HG03460 (cell line): Measurements from ENCODE around the gene LRMDA.

Experiments used
- ATAC-seq: cut with Tn5 transposase; IDR thresholded peaks from one replicate; pipeline ENCODE4 v1.9.1; 2021; ENCODE audit not compliant: unreplicated experiment

The LRMDA gene

DNA sequence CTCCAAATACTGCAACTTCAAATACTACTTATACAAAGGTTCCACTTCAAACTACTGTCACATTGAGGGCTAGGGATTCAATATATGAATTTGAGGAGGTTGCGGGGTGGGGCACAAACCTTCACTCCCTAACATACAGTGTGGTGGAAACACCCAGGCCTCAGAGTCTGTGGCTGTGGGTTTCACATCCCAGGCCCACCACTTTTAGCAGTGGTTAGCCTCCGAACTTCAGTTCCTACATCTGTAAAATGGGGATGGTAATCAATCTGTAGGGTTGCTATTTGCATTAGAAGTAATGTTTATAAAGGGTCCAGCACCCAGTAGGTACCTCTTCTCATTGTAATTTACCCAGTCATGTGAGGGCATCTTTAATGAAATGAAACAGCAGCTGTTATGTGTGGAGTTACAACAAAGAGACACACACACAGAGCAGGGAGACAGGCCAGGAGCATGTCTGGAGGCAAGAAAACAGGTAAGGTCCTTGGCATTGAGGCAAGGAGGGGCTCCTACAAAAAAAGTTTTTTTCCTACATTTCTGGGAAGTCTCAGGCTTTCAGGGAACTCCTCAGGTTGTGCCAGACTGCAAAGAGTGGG is 570.9 kb downstream of the LRMDA start:
- no peak for ATAC-seq

GRCh38 chr10:76007667-76008181 is 576.3 kb downstream of the LRMDA start:
- no peak for ATAC-seq

DNA sequence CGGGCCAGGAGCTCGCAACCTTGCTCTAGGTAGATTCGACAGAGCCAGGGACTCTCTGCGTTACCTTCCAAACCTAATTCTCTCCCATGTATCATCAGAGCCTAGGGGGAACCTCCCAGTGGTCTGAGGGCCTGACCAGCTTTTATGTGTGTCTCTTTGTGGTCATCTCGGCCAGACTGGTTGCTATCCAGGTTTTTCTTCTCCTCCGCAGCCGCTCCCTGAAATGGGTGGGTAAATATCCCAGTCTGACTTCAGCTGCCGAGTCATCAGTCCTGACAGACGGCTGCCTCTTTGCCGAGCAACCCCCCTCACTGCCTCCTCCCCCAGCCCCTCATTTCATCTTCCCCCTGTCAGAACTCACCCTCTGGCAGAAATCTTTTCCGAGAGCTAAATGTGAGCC is 578.1 kb downstream of the LRMDA start:
- ATAC-seq = no peak

GRCh38 chr10:76010703-76011102 is 579.3 kb downstream of the LRMDA start:
- no peak for ATAC-seq

- ATAC-seq = no peak
These were observed 581.4 kb downstream of the LRMDA start for GRCh38 chr10:76012716-76013327.

GRCh38 chr10:76015245-76015644 is 583.8 kb downstream of the LRMDA start:
- no peak for ATAC-seq

DNA sequence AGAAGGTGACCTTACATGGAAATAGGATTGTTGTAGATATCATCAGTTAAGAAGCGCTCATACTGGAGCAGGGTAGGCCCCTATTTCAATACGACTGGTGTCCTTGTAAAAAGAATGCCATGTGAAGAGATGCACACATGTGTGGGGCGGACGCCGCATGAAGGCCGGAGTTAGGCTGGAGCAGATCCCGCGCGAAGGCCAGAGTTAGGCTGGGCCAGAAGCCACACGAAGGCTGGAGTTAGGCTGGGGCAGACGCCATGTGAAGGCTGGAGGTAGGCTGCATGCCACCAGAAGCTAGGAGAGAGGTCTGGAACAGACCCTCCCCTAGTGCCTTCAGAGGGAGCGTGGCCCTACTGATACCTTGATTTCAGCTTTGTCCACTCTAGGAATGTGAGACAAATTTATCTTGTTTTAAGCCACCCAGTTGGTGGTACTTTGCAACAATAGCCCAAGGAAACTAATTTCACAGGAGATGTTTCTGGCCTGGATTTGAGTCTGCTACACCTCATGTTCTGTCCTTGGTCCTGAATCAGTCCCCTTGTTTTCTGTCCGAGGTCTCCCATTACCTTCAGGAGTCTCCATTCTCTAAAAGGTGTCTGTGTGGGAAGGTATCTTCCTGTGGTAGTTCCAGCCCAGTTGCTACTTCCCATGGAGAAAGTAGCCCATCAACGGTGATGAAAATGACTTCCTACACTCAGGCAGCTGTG is 585.8 kb downstream of the LRMDA start:
- no peak for ATAC-seq

GRCh38 chr10:76017733-76018433 is 586.5 kb downstream of the LRMDA start:
- ATAC-seq = no peak

GRCh38 chr10:76020630-76021029 is 589.2 kb downstream of the LRMDA start:
- ATAC-seq = no peak

GRCh38 chr10:76021398-76021797 is 590.0 kb downstream of the LRMDA start:
- ATAC-seq = no peak

GRCh38 chr10:76022366-76022765 is 590.9 kb downstream of the LRMDA start:
- no peak for ATAC-seq

- no peak for ATAC-seq
These were observed 591.6 kb downstream of the LRMDA start for GRCh38 chr10:76023007-76023406.

DNA sequence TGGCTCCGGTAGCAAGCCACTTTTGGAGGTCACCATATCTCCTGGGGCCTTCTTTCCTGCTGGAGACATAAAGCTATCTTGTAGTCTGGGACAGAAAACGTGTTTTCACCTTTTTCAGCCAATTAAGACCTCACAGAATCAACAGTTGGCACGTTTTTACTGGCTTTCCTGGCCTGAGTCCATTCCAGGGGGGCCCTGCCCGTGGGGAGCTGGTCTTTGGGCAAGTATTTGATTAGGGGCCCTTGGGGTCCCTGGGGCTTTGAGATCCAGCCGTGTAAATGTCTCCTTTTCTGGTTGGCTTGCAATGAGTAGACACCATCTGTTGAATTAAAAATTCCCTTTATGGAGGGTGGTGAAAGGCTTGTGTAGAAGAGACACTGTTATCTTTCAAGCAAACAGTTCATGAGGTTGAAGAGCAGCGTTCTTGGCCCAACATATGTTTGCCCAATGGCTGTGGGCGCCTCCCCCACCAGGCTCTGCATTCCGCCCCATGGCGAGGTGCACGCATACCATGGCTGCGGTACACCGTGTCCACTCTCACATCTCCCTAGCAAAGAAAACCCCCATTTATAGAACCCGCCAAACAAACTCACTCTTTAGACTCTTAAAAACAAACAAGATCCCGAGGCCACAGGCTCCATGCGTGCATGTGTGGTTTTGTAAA is 593.2 kb downstream of the LRMDA start:
- ATAC-seq = no peak

DNA sequence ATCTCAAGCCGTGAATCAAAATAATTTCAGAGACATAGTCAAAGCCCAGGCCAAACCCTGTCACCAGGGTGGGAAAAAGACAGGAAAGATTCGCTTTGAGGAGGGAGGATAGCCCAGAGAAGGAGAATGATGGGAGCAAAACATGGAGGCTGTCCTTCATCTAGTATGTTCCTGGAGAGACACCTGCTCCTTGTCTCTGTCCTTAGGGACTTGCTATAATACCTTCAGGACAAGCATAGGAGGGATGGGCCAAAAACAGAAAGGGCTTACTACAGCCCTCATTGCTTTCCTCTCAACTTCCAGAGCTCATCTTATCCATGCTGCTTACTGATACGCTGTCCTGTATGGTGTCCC is 593.7 kb downstream of the LRMDA start:
- ATAC-seq = no peak

- ATAC-seq = no peak
These were observed 594.9 kb downstream of the LRMDA start for GRCh38 chr10:76026176-76026771.

DNA sequence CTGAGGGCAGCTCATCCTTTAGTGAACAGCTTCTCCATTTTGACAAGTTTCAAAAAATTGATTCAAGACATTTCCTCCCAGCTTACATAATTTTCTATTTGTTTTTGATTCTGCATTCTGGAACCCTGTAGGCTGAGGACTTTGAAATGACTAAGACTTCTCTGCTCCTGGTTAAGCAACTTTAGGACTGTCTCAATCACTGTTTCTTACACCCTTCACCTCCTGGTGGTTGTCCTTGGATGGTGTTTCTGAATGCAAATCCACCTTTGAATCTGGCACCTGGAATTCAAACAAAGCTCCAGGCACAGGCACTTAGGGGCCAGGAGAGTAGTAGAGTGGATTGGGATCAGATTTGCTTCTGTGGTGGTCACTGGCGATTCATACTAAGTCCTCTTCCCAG is 595.5 kb downstream of the LRMDA start:
- ATAC-seq = no peak

DNA sequence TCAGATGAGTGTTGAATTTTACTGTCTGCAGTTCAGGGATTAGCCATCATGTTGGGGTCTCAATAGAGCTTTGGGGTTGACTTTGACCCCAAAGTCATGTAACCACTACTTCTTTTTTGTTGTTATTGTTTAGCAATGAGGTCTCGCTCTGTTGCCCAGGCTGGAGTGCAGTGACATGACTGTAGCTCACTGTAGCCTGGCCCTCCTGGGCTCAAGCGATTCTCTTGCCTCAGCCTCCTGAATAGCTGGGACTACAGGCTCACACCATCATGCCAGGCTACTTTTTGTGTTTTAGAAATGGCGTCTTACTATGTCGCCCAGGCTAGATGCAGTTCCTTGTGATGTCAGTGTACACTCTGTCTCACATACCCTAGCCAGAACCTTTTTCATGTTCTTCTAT is 598.4 kb downstream of the LRMDA start:
- no peak for ATAC-seq

DNA sequence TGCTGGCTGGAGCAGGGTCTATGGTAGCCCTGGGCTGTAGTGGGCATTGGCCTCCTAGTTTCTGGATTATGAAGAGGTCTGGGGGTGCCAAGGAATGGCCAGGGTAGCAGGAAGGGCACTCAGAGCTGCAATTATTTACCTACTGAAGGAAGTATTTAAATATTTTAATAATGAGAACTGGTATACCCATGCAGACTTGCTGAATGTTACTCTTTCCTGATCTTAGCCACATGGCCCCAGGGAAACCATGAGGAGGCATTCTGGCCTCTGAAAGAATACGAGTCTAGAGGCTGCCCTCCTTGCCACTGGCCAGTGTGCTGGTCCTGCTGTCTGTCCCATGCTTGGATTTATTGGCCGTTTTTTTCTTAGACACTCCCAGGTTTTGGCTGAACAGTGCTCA is 599.7 kb downstream of the LRMDA start:
- no peak for ATAC-seq

DNA sequence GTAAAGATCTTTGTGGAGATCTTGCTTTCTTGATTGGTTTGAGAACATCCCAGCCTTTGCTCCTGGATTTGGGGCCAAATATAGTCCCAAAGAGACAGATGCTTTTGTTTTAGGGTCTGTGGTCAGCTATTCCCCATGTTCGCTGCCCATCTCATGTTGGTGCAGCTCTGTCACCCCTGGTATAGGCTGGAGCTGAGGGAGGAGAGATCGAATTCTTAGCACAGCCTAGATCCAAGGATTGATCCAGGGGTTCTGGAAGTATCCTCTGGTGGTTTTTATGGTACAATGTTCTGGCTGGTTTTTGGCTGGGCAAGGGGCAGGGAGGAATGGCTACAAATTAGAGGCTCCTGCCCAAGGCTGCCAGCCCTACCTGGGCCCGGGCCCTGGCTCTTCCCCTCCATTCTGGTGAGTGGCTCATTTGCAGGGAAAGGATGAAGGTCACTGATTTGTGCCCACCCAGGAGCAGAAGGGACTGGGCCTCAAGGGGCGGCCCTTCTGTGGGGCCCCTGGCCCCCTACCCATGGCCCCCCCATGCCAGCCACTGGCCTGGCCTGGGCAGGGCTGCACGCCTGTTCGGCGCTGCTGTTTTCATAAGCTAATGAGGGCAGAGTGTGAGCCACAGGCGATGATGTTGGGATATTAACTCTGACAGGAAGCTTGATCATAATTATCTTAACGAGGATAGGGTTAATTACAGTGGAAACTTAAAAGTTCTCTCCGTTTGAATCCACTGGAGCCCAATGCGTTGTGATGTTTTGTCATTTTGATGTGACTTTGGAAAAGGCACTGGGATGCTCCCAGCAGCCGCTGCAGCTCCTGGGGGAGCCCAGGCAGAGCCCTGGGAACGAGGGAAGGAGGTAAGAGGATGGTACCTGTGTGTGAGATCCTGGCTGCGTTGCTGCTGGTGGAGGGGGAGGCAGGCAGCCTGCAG is 600.6 kb downstream of the LRMDA start:
- no peak for ATAC-seq

DNA sequence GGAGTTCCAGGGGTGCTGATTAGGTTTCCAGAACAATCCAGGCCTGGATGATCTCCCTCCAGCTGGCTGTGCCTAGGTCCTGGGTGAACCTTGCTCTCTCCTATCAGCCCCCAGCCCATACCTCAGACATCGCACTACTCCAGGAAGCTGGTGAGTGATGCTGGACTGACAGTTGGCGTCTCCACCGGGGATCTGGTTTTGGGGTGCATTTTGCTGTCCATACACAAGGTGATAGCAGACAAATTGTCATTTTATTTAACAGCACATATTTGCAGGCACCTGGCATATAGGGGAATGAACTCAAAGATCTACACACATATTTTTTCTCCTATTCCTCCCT is 601.2 kb downstream of the LRMDA start:
- ATAC-seq = no peak
